Activated naive CD4-positive, alpha-beta T cell treated with anti-CD3 and anti-CD28 coated beads, Interleukin-2, amount 50 U/mL, for 72 hours (primary cell): ENCODE measurements around the gene IQCB1. TPM values are rescaled to one million over a fixed set of nuclear protein-coding genes. Genes with fewer than 3 reads are reported as not detected.
"Not testable (repeated sequence)": the region's sequence is repeated elsewhere in the genome, so short reads cannot be mapped to it uniquely, and the experiment has no call there.

ENCODE experiments used
- ATAC-seq, 2 donors: fragments of 150-1000 bp; cut with Tn5 transposase; 2 replicates each; pipeline ENCODE4 v1.10.0; 2021; ENCODE audit warnings: mild to moderate bottlenecking in 2 of 2, moderate library complexity in 2 of 2
- DNase-seq, 2 donors: peaks; one replicate each; pipeline ENCODE4 v3.0.0; 2021 to 2022; ENCODE audit warnings: low spot score in 2 of 2
- H3K27ac Mint-ChIP-seq, 2 donors: one replicate each; pipeline ENCODE4 v1.8.0; 2022; ENCODE audit warnings: mild to moderate bottlenecking in 2 of 2, mixed read lengths in 2 of 2
- H3K36me3 Mint-ChIP-seq, 2 donors: one replicate each; pipeline ENCODE4 v1.8.0; 2022; ENCODE audit warnings: mixed read lengths in 2 of 2
- H3K9me3 Mint-ChIP-seq, 2 donors: one replicate each; pipeline ENCODE4 v1.8.0; 2022; ENCODE audit warnings: mixed read lengths in 2 of 2
- total RNA-seq, 2 donors: library from RNA; stranded (reverse); gene quantifications; one replicate each; pipeline ENCODE4 v1.2.3, GENCODE V29; 2022

The IQCB1 gene
- total RNA-seq, 2 donors from 2014 or later: 34.7 to 50.6 TPM

- no peak for DNase-seq
- no peak for ATAC-seq
- Mint-ChIP-seq H3K9me3 (peaks cover 6 to 8% of the 10 kb centered on the region in 2 donors), H3K27ac (no peak overlapping the region), H3K36me3 (peaks cover 57 to 80% of the 10 kb centered on the region in 2 donors)
These were observed 11.9 kb downstream of the IQCB1 start for GRCh38 chr3:121822973-121823372.

DNA sequence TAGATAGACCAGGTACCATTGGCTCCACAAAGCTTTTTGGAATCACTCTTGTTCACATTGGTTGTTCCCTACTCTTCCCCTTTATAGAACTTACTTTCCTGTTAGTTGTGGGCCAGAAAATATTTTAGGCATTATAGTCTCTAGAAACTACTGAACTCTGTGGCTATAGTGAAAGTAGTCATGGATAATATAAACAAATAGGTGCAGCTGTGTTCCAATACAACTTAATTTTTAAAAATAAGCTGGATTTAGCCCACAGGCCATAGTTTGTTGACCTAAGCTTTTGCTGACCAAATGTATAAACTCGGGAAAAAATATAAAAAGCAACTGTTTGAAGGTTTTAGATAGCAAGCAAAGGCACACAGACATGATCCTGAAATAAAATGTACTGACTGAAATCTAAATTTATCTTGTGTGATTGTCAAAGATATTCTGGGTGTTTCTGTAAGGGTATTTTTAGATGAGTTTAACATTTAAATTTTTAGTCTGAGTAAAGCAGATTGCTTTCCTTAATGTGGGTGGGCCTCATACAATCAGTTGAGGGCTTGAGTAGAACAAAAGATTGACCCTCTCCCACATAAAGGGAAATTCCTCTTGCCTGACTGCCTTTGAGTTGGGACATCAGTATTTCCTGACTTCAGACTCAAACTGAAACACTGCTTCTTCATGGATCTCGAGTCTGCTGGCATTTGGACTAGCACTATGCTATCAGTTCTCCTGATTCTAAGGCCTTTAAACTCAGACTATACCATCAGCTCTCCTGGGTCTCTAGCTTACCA lies 13.2 kb downstream of the IQCB1 start:
- Mint-ChIP-seq H3K27ac (no peak overlapping the region), H3K9me3 (peaks cover 6 to 13% of the 10 kb centered on the region in 2 donors), H3K36me3 (peaks cover 66 to 80% of the 10 kb centered on the region in 2 donors)
- no peak for ATAC-seq
- no peak for DNase-seq

- DNase-seq: no peak
- no peak overlapping the region for H3K27ac Mint-ChIP-seq
- ATAC-seq: no peak
- H3K9me3 Mint-ChIP-seq: peaks cover 6 to 18% of the 10 kb centered on the region in 2 donors
- H3K36me3 Mint-ChIP-seq: peaks cover 54 to 81% of the 10 kb centered on the region in 2 donors
These were observed 15.6 kb downstream of the IQCB1 start for GRCh38 chr3:121819236-121819635.

GRCh38 chr3:121818578-121818977 lies 16.3 kb downstream of the IQCB1 start:
- H3K9me3 Mint-ChIP-seq: peaks cover 6 to 18% of the 10 kb centered on the region in 2 donors
- no peak for ATAC-seq
- H3K27ac Mint-ChIP-seq: no peak overlapping the region
- H3K36me3 Mint-ChIP-seq: peaks cover 52 to 78% of the 10 kb centered on the region in 2 donors
- DNase-seq: no peak

GRCh38 chr3:121817753-121818152 lies 17.1 kb downstream of the IQCB1 start:
- no peak for ATAC-seq
- Mint-ChIP-seq H3K27ac (no peak overlapping the region), H3K9me3 (peaks cover 0 to 10% of the 10 kb centered on the region in 2 donors), H3K36me3 (peaks cover 44 to 70% of the 10 kb centered on the region in 2 donors)
- no peak for DNase-seq

DNA sequence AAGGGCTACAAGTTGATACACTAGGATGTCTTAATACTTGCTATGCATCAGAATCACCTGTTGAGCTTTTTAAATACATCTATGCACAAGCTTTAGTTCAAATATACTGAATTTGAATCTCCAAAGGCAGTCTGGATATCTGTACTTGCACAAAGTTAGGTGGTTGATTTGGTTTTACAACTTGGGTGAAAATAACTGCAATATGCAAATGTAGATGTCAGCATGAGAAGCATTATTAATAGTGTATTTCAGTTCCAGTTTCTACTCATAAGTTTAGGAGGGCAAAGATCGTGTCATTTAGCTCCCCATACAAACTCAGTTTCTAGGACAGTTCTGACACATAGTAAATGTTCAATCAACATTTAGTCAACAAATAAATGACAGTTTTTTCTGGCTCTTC lies 25.6 kb downstream of the IQCB1 start:
- H3K36me3 Mint-ChIP-seq: peaks cover 14 to 27% of the 10 kb centered on the region in 2 donors
- no peak for DNase-seq
- ATAC-seq: peak in 1 of 2 donors; percentile 56
- H3K9me3 Mint-ChIP-seq: no peaks in the 10 kb centered on the region
- no peak overlapping the region for H3K27ac Mint-ChIP-seq

DNA sequence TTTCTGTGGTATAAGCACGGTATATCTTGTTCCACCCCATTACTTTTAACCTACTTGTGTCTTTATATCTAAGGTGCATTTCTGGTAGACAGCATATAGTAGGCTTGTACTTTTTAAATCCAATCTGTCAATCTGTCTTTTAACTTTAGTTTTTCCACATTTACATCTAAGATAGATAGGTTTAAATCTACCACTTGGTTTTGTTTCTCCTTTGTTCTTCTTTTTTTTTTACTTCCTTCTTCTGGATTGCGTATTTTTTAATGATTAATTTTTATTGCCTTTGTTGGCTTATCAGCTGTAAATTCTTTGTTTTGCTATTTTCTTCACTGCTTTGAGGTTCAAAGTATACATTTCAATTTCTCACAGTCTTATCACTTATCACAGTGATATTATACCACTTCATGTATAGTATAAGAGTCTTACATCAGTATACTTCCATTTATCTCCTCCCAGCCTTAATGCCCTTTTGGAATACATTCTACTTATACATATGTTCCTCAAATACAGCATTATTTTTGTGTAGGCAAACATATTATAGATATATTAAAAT lies 31.0 kb downstream of the IQCB1 start:
- DNase-seq (no peak), ATAC-seq (no peak)
- Mint-ChIP-seq H3K27ac (no peak overlapping the region), H3K9me3 (no peaks in the 10 kb centered on the region), H3K36me3 (peaks cover 14 to 23% of the 10 kb centered on the region in 2 donors)

- Mint-ChIP-seq H3K27ac (no peak overlapping the region), H3K36me3 (peaks cover 8 to 18% of the 10 kb centered on the region in 2 donors), H3K9me3 (no peaks in the 10 kb centered on the region)
- DNase-seq: no peak
- ATAC-seq: no peak
These were observed 34.0 kb downstream of the IQCB1 start for GRCh38 chr3:121800906-121801305.

DNA sequence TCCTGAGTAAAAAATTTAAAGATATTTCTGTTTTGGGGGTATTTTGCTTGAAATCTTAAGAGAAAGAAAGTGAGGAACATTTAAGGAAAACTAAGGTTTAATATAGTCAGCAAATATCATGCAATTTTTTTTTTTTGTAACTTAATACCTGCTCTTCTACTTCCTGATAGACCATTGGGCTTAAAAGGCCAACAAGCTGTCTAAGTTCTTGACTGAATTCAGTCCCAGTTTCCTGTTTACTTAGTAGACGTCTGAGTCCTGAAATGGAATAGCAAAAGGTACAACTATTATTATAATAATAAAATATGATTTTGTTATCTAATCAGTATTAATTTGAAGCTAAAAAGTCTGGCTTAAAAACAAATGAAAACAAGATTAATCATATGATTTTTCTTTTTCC lies 37.9 kb downstream of the IQCB1 start:
- no peak overlapping the region for H3K27ac Mint-ChIP-seq
- H3K36me3 Mint-ChIP-seq: peaks cover 0 to 6% of the 10 kb centered on the region in 2 donors
- no peak for DNase-seq
- H3K9me3 Mint-ChIP-seq: no peaks in the 10 kb centered on the region
- ATAC-seq: no peak

DNA sequence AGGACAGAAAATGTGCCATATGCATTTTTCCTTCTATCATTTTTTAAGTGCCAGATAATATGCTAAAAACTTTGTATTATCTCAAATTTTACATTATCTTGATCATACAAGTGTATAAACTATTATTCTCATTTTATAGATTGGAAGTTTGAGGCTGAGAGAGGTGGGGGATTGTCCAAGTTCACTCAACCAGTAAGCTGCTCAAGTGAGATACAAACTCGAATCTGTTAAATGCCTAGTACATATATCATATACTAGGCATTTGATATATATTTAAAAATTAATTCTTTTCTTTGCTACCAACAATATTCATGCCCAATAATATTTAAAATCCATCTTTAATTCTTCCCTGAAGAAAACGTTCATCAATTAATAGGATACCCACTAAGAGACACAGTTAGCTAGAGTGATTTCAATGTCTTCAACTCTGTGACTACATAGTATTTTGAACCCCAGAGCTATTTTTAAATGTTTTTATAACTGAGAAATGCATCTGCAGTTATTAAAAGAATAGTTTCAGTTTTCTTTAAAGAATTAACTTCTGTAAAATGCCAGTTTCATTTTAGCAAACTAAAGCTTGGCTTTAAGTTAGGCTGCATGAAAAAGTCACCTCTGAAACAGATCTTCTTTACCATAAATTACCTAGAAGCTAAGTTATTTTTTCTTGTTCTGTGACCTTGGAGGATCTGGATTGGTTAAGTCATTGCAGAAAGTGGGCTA lies 40.4 kb downstream of the IQCB1 start:
- Mint-ChIP-seq H3K9me3 (no peaks in the 10 kb centered on the region), H3K27ac (no peak overlapping the region), H3K36me3 (peaks cover 3 to 14% of the 10 kb centered on the region in 2 donors)
- ATAC-seq (no peak), DNase-seq (no peak)

- peaks cover 16 to 27% of the 10 kb centered on the region in 2 donors for H3K36me3 Mint-ChIP-seq
- no peak overlapping the region for H3K27ac Mint-ChIP-seq
- DNase-seq: no peak
- no peak for ATAC-seq
- no peaks in the 10 kb centered on the region for H3K9me3 Mint-ChIP-seq
These were observed 41.8 kb downstream of the IQCB1 start for GRCh38 chr3:121793078-121793477.

GRCh38 chr3:121786485-121786884 lies 48.4 kb downstream of the IQCB1 start:
- Mint-ChIP-seq H3K27ac (no peak overlapping the region), H3K9me3 (no peaks in the 10 kb centered on the region), H3K36me3 (peaks cover 29 to 31% of the 10 kb centered on the region in 2 donors)
- DNase-seq: no peak
- ATAC-seq: no peak

GRCh38 chr3:121782784-121783183 lies 52.1 kb downstream of the IQCB1 start:
- peaks cover 40 to 42% of the 10 kb centered on the region in 2 donors for H3K36me3 Mint-ChIP-seq
- H3K9me3 Mint-ChIP-seq, H3K27ac Mint-ChIP-seq, DNase-seq, ATAC-seq: not testable (repeated sequence)

GRCh38 chr3:121781611-121782010 lies 53.2 kb downstream of the IQCB1 start:
- Mint-ChIP-seq H3K9me3 (no peaks in the 10 kb centered on the region), H3K27ac (no peak overlapping the region), H3K36me3 (peaks cover 41 to 42% of the 10 kb centered on the region in 2 donors)
- DNase-seq (no peak), ATAC-seq (no peak)

- ATAC-seq, DNase-seq, H3K9me3 Mint-ChIP-seq, H3K27ac Mint-ChIP-seq: not testable (repeated sequence)
- peaks cover 36 to 76% of the 10 kb centered on the region in 2 donors for H3K36me3 Mint-ChIP-seq
These were observed 59.8 kb downstream of the IQCB1 start for GRCh38 chr3:121775095-121775494.

DNA sequence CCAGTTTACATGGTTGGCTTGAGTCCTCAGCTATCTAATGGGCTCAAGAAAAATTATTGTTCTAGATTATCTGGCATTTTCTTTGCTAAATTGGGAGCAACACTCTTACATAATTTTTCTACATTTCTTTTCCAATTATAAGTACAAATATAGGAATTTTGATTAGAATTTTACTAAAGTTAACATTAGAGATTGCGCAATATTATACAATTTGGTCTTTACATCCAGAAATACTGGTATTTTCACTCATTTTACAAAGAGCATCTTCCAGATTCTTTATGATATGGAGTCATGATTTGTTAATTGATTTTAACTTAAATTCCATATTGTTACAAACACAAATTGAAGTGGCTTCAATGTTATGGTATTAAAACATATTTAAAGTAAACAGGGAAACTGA lies 65.6 kb downstream of the IQCB1 start:
- Mint-ChIP-seq H3K27ac (no peak overlapping the region), H3K36me3 (peaks cover 9 to 34% of the 10 kb centered on the region in 2 donors), H3K9me3 (no peaks in the 10 kb centered on the region)
- ATAC-seq: no peak
- no peak for DNase-seq

- ATAC-seq (no peak), DNase-seq (no peak)
- H3K27ac Mint-ChIP-seq: no peak overlapping the region
- peaks cover 9 to 26% of the 10 kb centered on the region in 2 donors for H3K36me3 Mint-ChIP-seq
- H3K9me3 Mint-ChIP-seq: no peaks in the 10 kb centered on the region
These were observed 66.4 kb downstream of the IQCB1 start for GRCh38 chr3:121768452-121768851.
